GM21360 (cell line): ENCODE results near the gene GNG13.
"Not testable (repeated sequence)": the region's sequence is repeated elsewhere in the genome, so short reads cannot be mapped to it uniquely, and the experiment has no call there.

Experiments used
- ATAC-seq: cut with Tn5 transposase; IDR thresholded peaks from one replicate; pipeline ENCODE4 v1.9.1; 2021; ENCODE audit warnings: mild to moderate bottlenecking, moderate library complexity; ENCODE audit not compliant: unreplicated experiment

Gene GNG13

GRCh38 chr16:764184-764750 is 36.3 kb downstream of the GNG13 start:
- ATAC-seq, result no peak

GRCh38 chr16:763369-764183 is 37.0 kb downstream of the GNG13 start:
- no peak for ATAC-seq

GRCh38 chr16:762595-763268 is 37.8 kb downstream of the GNG13 start:
- no peak for ATAC-seq

- ATAC-seq, result no peak
Measured at GRCh38 chr16:761625-762513, 38.7 kb downstream of the GNG13 start.

GRCh38 chr16:760545-761343 is 39.8 kb downstream of the GNG13 start, which contains the start of gene MSLN:
Gene MSLN, plus strand, starts transcription at chr16:760734. Its CDS starts 1,947 bp downstream, at chr16:762681.
- no peak for ATAC-seq

- ATAC-seq, result no peak
Measured at GRCh38 chr16:760065-760464, 40.5 kb downstream of the GNG13 start.

GRCh38 chr16:759110-759910 is 41.2 kb downstream of the GNG13 start:
- no peak for ATAC-seq

- ATAC-seq, result no peak
Measured at GRCh38 chr16:756428-756827, 44.1 kb downstream of the GNG13 start.

GRCh38 chr16:754656-755055 is 45.9 kb downstream of the GNG13 start:
- ATAC-seq, result no peak

- ATAC-seq, result not testable (repeated sequence)
Measured at GRCh38 chr16:754121-754607, 46.4 kb downstream of the GNG13 start.

- ATAC-seq, result no peak
Measured at GRCh38 chr16:752007-752312, 48.6 kb downstream of the GNG13 start.

GRCh38 chr16:751152-752006 is 49.2 kb downstream of the GNG13 start:
- no peak for ATAC-seq

- no peak for ATAC-seq
Measured at GRCh38 chr16:750485-750884, 50.0 kb downstream of the GNG13 start.

GRCh38 chr16:749010-749409 is 51.5 kb downstream of the GNG13 start:
- ATAC-seq, result no peak
